ENCODE results near the gene YWHAH.
A peak's percentile ranks its signal among the peaks of the same experiment; 100 is the strongest.

The YWHAH gene

DNA sequence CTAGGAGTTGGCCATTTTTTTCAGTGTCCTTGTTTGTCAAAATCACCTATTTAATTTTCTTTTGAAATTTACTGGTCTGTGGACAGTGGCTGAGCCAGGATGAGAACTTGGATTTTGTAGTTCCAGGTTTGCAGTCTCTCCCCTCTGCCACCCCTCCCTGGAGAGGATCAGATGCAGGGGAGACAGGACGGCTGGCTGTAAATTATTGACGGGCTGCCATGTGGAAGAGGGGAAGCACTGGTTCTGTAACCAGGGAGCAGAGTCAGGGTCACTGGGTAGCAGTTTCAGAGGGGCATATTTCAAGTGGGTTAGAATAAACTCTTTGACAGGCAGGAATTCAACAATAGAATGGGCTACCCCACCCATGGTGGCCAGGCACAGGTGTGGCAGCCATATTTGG lies 20.6 kb upstream of the YWHAH start:
- no peak for DNase-seq

- DNase-seq: no peak
These were observed 19.3 kb upstream of the YWHAH start for GRCh38 chr22:31925056-31925455.

GRCh38 chr22:31926024-31926423 lies 18.3 kb upstream of the YWHAH start:
- no peak for DNase-seq

GRCh38 chr22:31926969-31927368 lies 17.4 kb upstream of the YWHAH start:
- peak; percentile 35 for DNase-seq

- DNase-seq: no peak
These were observed 16.8 kb upstream of the YWHAH start for GRCh38 chr22:31927562-31927961.

DNA sequence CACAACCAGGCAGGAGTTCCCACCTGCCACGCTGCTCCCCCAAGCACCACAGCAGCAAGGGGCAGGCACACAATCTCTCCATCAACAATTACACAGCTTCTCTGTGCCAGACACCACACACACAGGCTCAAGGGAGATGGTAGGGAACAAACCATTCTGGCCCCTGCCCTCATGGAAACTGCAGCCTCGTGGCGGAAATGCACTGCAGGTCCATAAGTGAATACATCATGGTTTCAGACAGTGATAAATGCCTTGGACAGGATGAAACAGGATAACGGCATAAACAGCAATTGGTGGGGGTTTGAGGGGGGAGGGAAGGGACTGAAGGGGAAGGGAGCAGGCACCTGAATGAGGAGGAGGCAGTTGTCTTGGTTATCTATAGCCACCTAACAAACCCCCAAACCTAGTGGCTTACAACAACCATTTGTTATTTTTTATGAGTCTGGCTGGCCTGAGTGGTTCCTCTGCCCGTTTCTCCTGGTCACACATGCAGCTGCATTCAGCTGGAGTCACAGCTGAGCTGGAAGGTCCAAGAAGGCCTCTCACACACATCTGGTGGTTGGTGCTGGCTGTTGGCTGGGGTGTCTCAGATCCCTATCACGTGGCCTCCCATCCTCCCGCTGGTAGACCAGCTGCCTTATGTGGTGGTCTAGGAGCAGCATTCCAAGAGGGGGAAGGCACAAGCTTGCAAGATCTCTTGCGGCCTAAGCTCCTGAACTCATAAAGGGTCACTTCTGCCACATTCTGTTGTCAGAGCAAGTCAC lies 15.0 kb upstream of the YWHAH start:
- DNase-seq: no peak

- DNase-seq: no peak
These were observed 11.5 kb upstream of the YWHAH start for GRCh38 chr22:31932863-31933262.

- DNase-seq: no peak
These were observed 10.9 kb upstream of the YWHAH start for GRCh38 chr22:31933406-31933805.

- no peak for DNase-seq
These were observed 10.4 kb upstream of the YWHAH start for GRCh38 chr22:31933816-31934482.

- DNase-seq: no peak
These were observed 8.2 kb upstream of the YWHAH start for GRCh38 chr22:31935961-31936635.

DNA sequence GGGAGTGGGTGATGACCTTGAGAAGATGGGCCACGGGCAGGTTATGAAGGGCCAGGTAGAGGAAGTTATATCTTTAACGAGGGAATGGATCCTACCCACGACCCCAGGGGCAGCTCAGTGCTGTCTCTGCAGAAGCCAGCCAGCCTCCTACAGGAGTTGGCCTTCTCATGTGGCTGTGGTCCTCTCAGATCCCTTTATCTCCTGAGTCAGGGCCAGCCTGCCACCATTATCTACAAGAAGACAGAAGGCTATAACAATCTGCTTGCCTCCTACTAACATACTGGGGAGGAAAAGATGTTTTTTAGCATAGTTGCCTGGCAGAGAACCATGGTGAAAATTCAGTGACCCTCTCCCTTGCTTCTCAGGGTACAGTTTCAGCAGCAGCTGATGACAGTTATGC lies 7.0 kb upstream of the YWHAH start:
- DNase-seq: peak; percentile 94

DNA sequence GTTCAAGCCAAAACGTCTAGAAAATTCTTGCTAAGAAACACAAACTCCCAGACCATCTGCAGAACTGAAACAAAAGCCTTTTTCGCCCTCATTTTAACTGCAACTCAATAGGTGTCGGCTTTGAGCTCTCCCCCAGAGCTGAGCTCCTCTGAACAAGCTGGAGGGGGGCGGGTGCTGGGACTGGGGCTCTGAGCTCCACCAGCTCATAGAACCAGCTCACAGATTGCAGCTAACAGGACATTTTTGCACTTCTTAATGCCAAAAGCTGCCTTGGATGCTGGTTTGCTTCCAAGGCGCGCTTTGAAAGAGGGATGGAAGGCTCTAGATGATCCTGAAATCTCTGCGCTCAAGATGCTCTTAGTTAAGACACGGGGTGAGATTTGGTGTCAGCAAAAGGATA lies 6.0 kb upstream of the YWHAH start:
- no peak for DNase-seq

- no peak for DNase-seq
These were observed 3.8 kb upstream of the YWHAH start for GRCh38 chr22:31940506-31940905.

DNA sequence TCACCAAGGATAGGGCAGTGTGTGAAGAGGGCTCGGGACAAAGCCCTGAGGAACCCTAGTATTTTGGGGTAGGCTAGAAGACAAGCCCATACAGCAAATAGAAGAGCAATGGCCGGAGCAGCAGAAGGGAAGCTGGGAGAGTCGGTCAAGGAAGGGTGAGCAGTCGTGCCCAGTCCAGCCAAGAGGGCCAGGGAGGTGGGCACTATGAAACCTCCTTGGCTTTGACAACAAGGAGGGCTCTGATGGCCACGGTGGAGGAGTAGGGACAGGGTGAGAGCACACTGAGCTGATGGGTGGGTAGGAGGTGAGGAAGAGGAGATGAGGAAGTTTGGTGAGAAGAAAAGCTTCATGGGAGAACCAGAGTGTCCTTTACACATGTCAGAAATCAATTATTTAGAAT lies 2.2 kb upstream of the YWHAH start:
- no peak for DNase-seq

DNA sequence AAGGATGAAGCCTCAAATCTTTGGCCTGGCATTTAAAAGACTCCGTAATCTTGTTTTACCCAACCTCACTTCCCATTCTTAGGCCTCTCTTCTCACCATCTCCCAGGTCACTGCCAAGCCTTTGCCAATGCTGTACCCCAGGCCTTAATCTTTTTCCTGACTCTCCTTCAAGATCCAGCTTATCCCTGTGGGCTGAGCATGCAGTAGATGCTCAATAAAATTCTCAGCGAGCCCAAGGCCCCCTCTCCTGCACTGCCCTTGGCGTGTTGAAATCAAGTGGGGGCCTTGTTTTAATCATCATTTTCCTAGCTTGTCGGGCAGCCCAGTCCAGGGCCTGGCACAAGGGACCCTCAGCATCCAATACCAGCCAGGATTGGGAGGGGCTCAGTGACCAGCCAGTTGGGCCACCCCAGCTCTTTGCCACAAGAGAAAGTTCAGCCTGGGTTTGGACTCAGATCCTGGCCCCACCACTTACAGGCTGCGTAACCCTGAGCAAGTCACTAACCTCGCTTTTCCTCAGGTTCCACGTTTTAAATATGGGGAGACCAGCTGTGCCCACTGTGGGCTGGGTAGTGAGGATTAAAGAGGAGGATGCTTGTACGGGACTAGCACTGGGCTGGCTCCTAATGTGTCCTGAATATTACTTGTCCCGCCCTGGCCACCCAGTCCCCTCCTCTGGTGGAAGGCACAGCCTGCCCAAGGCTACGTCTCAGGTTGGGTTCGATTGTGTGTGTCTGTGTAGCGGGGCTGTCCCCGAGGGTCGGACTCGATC lies 943 bp upstream of the YWHAH start:
- no peak for DNase-seq

GRCh38 chr22:31944700-31945442 lies 536 bp downstream of the YWHAH start:
- peak; percentile 63 for DNase-seq

- DNase-seq: peak; percentile 21
These were observed 1.1 kb downstream of the YWHAH start for GRCh38 chr22:31945443-31945855.

DNA sequence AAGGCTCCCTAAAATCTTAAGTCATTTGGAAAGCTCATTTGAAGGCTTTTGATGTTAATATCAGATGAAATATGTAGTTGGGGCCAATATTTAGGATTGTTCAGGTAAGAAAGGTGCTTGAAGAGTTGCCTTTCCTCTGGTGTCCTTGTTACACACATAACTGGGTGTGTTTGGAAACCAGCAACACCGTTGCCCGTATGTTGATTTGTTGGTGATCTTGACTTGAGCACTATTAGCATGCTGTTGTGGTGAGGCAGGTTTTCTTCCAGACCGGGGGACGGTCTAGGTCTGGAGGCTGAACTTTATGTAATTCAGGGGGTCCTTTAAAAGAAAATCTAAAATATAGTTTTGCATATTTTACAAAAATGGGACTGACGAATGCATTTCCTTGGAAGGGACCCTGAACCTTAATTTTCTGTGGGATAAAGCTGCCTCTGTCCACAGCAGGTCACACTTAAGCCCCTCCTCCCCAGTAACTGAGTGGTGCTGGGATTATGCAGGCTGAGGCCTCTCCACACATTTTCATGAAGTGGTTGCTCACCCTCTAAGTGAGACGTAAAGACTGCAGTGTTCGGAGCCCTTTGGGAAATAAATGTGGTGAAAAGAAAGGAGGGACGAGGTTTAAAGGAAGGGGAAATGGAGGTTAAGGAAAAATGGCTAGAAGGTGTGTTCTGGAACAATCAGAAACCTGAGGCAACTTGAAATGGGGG lies 1.8 kb downstream of the YWHAH start:
- no peak for DNase-seq

DNA sequence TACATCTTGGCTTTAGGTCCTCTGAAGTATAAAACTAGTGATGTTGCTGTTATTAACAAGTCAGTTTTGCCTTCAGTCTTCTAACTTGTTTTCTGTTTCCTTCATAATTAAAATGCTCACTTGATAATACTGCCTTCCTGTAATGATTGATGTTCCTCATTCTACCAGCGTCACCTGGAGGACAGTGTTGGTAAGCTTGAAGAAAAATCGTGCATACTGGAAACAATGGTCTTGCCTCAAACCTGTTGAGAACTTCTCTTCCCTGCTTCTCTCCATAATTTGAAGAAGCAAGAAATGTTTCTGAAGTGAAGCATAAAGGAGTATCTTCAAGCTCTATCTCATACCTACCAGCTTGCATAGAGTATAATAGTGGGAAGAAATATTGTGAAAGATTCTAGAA lies 3.0 kb downstream of the YWHAH start:
- DNase-seq: peak; percentile 86

- no peak for DNase-seq
These were observed 3.7 kb downstream of the YWHAH start for GRCh38 chr22:31948002-31948401.

- no peak for DNase-seq
These were observed 5.9 kb downstream of the YWHAH start for GRCh38 chr22:31950226-31950625.

Measured in hematopoietic multipotent progenitor cell treated with erythropoietin and hydrocortisone succinate and interleukin-3 and kit ligand, for 4 days (in vitro differentiated cells).